Measurements from ENCODE around the gene DRC3.

Gene DRC3

GRCh38 chr17:18021372-18021771, 48.7 kb downstream of the DRC3 start:
- DNase-seq (ENCODE audit: low read depth in 2 of 2), result no peak

DNA sequence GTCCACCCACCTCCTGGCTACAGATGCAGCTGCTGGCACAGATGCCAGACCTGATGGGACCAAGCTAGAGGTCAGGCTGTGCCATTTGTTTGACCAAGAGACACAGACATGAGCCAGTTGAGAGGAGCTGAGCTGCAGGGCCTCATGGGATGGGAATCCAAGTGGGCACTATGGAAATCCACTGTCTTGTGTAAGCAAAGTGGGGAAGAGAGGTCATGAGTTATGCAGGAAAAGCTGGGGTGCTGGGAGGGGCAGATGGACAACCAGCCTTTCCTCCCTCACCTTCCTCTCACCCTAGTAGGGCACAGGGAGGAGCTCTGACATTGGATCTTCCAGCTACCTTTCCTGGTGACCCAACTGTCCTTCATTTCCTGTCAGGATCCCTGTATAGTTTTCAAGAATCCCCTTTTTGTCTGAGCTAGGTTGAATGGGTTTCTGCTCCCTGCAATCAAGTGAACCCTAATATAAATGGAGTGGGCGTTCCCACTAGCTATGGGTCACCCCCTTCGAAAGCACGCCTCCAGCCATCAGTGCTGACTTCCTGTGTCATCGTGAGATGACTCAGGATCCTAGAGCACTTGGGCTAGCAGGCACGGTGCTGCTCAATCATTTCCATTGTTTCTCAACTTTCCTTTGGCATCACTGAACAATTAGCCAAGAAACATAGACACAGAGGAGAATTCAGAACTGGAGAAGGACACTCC, 52.7 kb downstream of the DRC3 start:
- DNase-seq (ENCODE audit: low read depth in 2 of 2), result peak in 1 of 2 donors; percentile 28

DNA sequence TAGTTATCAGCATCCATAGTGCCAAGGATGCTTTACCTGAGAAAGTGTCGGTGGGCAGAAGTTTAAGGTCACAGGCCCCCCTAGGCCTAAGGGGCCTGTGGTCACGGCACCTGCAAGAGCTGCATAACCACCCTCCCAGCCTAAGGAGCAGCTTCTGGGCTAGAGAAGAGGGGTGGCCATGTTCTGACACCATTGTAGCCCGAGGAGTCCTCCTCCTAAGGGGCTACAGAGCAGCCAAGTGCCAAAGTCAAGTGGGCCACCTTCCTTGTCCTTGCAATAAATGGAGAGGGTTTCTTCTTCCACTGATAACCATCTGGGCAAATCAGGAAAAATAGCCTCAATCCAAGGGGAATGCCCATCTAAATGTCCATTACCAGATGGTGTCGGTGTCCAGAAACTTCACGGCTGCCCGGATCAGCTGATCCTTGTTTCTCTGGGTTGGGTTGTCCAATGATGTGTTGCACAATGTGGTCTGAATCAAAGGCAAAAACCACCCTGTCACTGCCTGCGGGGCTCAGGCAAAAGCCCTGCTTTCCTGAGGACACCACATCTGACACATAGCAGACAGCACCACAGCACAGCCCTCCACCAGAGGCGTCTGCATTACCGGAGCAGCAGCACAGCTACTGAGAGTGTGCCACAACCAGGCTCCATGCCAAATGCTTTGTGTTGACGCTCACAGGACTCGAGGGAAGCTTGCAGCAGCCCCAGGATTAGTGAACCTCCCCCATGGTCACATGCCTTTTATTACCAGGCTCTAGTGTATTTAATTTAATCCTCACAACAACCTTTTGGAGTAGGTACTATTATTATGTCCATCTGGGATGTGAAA, 53.5 kb downstream of the DRC3 start:
- no peak for DNase-seq (ENCODE audit: low read depth in 2 of 2)

DNA sequence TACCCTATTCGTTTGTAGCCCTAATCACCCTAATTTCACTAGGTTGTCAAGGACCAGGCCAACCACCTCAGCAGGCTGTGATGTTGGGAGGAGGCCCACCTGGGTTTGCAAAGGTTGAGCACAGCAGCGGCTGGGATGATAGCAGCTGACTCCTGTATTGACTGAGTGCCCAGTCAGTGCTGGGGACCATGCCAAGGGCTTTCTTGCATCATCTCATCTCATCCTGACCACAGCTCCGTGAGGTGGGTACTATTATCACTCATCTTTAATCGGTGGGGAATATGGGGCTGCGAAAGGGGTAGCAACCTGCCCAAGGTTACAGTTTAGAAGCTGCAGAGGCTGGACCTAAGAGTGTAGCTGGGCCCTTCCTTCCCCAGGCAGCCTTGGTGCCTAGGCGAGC, 54.6 kb downstream of the DRC3 start:
- no peak for DNase-seq (ENCODE audit: low read depth in 2 of 2)

- DNase-seq (ENCODE audit: low read depth in 2 of 2), result no peak
Observed at GRCh38 chr17:18028114-18028951, 55.7 kb downstream of the DRC3 start.

- no peak for DNase-seq (ENCODE audit: low read depth in 2 of 2)
Observed at GRCh38 chr17:18028952-18029540, 56.4 kb downstream of the DRC3 start.

DNA sequence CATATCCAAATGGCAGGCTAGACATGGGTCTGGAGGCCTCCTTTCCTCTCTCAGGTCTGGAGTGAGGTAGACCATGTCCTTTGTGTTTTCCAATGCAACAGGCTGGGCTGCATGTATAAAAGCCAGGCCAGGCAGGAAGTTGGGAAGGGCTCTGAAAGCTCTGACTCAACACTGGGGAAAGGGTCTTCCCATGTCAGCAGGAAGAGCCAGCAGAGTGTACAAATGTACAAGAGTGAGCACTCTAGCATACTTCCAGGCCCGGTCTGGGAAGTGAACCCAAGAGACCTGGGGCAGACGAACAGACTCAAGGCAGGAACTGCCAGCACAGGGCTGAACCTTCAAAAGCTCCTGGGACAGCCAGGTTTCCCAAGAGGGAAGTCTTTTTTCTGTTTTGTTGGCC, 59.3 kb downstream of the DRC3 start:
- no peak for DNase-seq (ENCODE audit: low read depth in 2 of 2)

DNA sequence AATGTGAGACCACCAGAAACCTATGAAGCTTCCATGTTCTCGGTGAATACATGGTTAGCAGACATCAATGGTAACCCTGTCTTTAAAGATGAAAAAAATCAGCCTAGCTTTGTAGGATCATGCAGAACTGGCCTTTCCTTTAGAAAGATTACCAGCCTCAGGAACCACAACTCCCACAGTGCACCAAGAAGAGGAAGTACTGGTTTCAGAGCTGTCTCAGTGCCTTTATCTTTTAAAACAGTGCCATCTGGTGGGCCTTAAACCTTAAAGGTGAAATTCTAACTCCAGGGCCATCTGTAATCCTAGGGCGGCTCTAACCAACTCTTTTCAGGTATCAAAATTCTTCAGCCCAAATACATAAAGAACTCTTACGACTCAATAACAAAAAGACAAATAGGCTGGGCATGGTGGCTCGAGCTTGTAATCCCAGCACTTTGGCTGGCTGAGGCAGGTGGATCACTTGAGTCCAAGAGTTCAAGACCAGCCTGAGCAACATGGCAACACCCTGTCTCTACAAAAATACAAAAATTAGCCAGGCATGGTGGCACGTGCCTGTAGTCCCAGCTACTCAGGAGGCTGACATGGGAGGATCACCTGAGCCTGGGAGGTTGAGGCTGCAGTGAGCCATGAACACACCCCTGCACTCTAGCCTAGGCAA, 60.9 kb downstream of the DRC3 start:
- no peak for DNase-seq (ENCODE audit: low read depth in 2 of 2)

- no peak for DNase-seq (ENCODE audit: low read depth in 2 of 2)
Observed at GRCh38 chr17:18035704-18036103, 63.0 kb downstream of the DRC3 start.

DNA sequence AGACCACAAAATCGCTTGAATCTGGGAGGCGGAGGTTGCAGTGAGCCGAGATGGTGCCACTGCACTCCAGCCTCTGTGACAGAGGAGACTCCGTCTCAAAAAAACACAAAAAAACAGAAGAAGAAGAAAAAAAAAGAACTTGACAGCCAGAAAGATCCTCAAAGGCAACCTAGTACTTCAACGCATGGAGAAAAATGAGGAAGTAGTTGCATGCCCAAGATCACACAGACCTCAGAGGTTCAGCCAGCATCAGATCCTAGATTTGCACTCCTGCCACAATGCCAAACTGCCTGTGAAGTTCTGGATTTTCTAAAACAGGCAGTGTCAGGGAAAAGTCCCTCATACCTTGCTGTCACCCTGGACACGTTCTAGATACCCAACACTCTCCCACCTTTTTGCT, 64.8 kb downstream of the DRC3 start:
- DNase-seq (ENCODE audit: low read depth in 2 of 2), result no peak

DNA sequence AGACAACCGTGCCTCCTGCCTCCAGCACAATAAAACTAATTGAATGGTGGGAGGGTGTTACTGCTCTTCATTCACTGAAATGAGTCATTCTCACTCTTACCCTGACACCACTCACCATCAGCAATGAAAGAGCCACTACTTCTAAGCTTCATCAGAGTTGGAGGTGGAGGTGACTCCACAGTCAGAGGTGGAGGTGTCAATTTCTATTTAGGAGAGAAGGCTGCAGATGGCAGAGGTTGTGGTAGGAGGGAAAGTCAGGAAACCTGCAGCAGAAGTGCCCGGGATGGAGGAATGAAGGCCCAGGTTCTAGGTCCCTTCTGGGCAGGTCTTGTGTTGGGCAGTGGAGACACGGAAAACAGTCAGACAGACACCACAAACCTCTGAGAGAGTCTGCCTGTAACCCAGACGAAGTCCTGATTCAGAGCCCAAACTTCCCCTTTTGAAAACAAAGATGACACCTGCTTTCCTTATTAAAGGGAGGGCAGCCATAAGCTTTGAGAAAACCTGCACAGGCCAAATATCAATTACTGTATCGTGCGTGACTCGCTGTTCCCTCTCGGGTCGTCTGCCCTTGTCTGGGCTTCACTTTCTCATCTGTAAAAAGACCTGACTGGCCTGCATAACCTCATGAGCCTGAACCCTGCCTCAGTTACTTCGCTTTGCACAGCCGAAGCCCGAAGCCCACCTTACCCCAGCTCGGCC, 65.6 kb downstream of the DRC3 start:
- no peak for DNase-seq (ENCODE audit: low read depth in 2 of 2)

DNA sequence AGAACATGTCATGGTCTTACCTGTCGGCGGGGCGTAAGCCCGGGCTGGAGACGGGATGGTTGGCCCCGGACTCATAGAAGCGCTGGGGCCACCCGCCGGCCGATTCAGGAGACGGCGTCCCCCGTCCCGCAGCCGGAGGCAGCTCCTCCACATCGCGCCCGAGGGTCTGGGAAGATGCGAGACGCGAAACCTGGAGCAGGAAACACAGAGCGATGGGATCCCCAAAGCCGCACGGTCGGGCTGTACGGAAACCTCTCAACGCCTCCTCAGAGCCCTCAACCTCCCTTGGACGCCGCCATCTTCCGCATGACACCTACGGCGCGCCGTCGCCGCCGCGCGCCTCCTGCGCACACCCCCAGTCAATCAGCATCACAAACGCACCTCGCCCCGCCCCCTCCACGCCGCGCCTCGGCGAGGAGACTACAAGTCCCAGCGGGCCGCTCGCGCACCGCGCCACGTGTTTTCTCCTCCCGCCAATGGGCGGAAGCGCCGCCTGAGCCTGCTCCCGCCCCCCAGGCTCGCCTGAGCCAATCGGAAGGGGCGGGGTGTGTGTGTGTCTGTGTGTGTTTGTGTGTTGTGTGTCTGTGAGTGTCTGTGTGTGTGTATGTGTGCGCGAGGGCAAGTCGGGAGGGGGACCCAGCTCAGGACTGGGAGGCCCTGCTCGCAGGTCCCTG, 66.3 kb downstream of the DRC3 start, which contains the start of the genes ATPAF2 and GID4:
Gene ATPAF2 (minus strand): TSS at position 308 of the 674 bp plus-strand sequence. CDS start 155 bp downstream, at position 153.
Gene GID4 (plus strand): TSS at position 548 of the 674 bp plus-strand sequence. CDS start 57 bp downstream, at position 605.
- peak; percentile 100 for DNase-seq (ENCODE audit: low read depth in 2 of 2)

- DNase-seq (ENCODE audit: low read depth in 2 of 2), result peak; percentile 23 to 28
Observed at GRCh38 chr17:18039535-18040260, 67.0 kb downstream of the DRC3 start.

GRCh38 chr17:18040261-18040858, 67.7 kb downstream of the DRC3 start:
- no peak for DNase-seq (ENCODE audit: low read depth in 2 of 2)

DNA sequence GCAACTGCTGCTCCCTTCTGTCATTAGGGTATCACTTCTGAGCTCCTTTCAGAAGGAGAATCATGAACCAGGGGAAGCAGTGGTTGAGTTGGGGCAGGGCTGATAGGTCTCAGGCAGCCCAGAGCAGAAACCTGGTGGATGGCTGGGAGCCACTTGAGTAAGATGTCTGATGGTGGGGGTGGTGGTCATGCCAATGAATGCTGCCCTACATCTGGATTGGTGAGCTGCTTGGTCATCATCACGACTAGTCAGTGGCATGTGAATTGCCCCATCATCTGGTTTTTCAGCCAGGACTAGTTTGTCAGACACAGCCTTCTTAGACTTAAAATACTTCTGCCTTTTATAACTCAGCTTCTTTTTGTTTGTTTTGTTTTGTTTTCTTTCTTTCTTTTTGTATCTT, 69.1 kb downstream of the DRC3 start:
- DNase-seq (ENCODE audit: low read depth in 2 of 2), result no peak

GRCh38 chr17:18042983-18043382, 70.3 kb downstream of the DRC3 start:
- no peak for DNase-seq (ENCODE audit: low read depth in 2 of 2)

- DNase-seq (ENCODE audit: low read depth in 2 of 2), result no peak
Observed at GRCh38 chr17:18043491-18043890, 70.8 kb downstream of the DRC3 start.

DNA sequence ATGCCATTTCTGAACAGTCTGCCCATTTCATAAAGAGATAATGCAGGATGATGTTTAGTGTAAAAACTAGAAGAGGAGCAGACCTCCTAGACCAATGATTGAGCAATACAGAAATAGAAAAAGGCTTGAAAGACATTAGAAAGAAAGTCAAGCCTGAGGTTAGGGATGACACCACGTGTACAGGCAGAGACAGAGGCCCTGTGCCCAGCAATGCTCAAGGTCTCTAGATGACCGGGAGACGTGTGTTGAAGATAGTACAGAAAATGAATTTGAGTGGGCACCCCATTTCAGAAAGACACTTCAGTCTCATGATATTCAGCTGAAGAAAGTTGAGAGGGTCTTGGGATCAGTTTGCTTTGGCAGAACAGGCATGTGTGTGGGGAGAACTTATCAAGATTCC, 71.9 kb downstream of the DRC3 start:
- no peak for DNase-seq (ENCODE audit: low read depth in 2 of 2)

Data from stimulated activated CD8-positive, alpha-beta memory T cell treated with anti-CD3 and anti-CD28 coated beads, Interleukin-2, amount 100 ng/mL, for 48 hours (primary cell).